Kidney epithelial cell (primary cell): ENCODE results near the gene GFOD1. TPM values are rescaled to one million over a fixed set of nuclear protein-coding genes. Genes with fewer than 3 reads are reported as not detected.

Experiments used
- DNase-seq: peaks from one replicate; pipeline ENCODE4 v3.0.0-alpha.2; 2010; ENCODE audit warnings: low read depth
- H3K27me3 ChIP-seq: 2 replicates; pipeline ENCODE4 v1.6.0; 2011; ENCODE audit warnings: low read length; ENCODE audit not compliant: control insufficient read depth, insufficient read depth
- H3K36me3 ChIP-seq: 2 replicates; pipeline ENCODE4 v1.5.1; 2011; ENCODE audit warnings: low read length; ENCODE audit not compliant: control insufficient read depth, insufficient read depth
- H3K4me3 ChIP-seq: 2 replicates; pipeline ENCODE4 v1.5.1; 2011; ENCODE audit warnings: low read depth, mild to moderate bottlenecking, control low read depth, low read length
- total RNA-seq: library from RNA; depleted of rRNA; stranded (reverse); fragments of >200 nt; gene quantifications from 2 replicates; pipeline ENCODE4 v1.2.3, GENCODE V29; 2015
- TF ChIP-seq, protein P1 (sequence below): IDR thresholded peaks from 2 replicates; pipeline ENCODE4 v1.5.1; 2011; ENCODE audit warnings: mild to moderate bottlenecking, moderate library complexity, low read length, control low read depth, inconsistent platforms; ENCODE audit not compliant: insufficient read depth, poor library complexity, severe bottlenecking

Gene GFOD1
- total RNA-seq, 1 donor from 2014 or later, result 0.75 TPM

DNA sequence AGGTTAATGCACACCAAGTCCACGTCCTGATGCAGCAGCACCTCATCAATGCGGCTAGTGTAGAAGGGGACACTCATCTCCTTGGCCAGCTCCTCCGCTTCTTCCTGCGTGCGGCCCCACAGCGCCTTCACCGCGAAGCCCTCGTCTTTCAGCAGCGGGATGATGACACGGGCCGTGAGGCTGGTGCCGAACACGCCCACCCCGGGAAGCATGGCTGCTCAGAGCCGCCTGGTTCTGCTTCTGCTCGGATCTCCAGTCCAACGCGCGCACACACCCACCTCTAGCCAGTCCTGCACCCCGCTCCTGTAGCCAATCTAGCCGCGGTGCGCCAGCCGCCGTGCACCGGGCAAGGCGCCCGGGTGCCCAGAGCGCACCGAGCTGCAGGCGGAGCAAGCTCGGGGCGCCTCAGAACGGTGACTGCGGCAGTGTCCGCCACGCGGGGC is 700 bp downstream of the GFOD1 start:
- Histone ChIP-seq H3K27me3 (no peaks in the 10 kb centered on the region), H3K36me3 (no peaks in the 10 kb centered on the region), H3K4me3 (peak overlapping the region; percentile 61)
- no peak for DNase-seq
- TF ChIP-seq, protein P1, sequence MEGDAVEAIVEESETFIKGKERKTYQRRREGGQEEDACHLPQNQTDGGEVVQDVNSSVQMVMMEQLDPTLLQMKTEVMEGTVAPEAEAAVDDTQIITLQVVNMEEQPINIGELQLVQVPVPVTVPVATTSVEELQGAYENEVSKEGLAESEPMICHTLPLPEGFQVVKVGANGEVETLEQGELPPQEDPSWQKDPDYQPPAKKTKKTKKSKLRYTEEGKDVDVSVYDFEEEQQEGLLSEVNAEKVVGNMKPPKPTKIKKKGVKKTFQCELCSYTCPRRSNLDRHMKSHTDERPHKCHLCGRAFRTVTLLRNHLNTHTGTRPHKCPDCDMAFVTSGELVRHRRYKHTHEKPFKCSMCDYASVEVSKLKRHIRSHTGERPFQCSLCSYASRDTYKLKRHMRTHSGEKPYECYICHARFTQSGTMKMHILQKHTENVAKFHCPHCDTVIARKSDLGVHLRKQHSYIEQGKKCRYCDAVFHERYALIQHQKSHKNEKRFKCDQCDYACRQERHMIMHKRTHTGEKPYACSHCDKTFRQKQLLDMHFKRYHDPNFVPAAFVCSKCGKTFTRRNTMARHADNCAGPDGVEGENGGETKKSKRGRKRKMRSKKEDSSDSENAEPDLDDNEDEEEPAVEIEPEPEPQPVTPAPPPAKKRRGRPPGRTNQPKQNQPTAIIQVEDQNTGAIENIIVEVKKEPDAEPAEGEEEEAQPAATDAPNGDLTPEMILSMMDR, result no peak

DNA sequence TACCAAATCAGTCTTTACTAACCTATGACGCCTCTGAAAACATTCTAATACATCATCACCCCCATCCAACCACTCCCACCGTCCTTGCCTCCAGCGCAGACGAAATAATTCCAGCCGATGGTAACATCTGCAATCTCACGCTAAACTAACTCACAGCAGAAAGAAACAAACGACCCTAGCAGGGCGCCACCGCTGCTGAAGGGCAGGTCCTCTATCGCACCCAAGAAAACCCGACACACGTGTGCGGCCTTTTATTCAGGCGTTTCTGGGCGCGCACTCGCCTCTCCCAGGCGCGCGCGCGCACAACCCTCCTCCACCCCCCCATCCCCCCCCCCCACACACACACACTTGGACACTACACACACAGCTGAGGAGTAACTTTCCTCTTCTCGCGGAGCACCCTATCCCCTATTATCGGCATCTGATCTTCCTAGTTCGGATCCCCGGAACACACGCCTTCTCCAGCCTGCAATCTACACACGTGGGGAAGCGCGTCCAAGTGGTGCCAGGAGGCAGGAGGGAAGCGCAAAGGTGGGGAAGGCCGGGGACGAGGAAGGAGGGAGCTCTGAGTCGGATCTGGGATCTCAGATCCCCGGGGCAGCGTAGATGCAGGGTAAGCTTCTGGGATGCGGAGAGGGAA is 1.4 kb downstream of the GFOD1 start:
- no peak for DNase-seq
- TF ChIP-seq, protein P1, result no peak
- H3K36me3 ChIP-seq, result no peaks in the 10 kb centered on the region
- H3K27me3 ChIP-seq, result no peaks in the 10 kb centered on the region
- peak overlapping the region; percentile 61 for H3K4me3 ChIP-seq

DNA sequence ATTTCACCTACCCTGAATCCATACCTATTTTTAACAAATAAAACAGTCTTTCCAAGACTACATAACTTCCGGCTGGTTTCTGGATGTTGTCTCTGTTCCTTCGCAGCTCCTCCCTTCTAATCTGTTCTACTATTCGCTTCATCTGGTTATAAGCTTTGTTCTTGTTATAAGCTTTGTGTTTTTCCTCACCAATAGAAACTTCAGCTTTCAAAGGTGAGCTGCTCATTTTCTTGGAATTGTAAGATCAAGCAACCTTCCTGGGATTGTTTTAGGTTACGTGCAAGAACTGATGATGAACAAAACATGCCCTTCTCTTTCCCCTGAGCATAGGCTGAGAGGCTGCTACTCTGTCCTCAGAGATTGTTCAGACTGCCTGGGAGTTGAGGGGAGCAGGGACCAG is 2.1 kb downstream of the GFOD1 start:
- Histone ChIP-seq H3K4me3 (no peak overlapping the region), H3K36me3 (no peaks in the 10 kb centered on the region)
- TF ChIP-seq, protein P1, result no peak

DNA sequence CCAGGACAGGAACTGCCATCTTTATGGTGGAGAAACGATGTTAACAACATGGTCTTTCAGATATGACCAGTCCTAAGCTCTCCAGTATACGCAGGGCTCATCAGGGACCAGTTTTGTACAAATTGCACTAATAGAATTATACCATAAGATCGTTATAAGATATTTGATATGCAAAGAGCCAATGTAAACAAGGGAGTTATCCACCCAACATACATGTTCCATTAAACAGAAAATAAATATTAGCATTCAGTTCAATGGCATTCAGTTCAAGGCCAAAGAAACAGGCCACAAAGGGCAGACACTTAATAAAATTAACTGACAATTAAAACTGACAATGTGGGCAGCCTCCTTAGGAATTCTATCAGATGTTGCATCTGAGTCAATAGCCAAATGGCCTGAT is 2.6 kb downstream of the GFOD1 start:
- DNase-seq, result no peak
- H3K27me3 ChIP-seq, result no peaks in the 10 kb centered on the region
- H3K4me3 ChIP-seq, result no peak overlapping the region
- no peaks in the 10 kb centered on the region for H3K36me3 ChIP-seq
- TF ChIP-seq, protein P1, result no peak

More for the DNA sequence above, 2.1 kb downstream of the GFOD1 start:
- no peaks in the 10 kb centered on the region for H3K27me3 ChIP-seq
- no peak for DNase-seq

DNA sequence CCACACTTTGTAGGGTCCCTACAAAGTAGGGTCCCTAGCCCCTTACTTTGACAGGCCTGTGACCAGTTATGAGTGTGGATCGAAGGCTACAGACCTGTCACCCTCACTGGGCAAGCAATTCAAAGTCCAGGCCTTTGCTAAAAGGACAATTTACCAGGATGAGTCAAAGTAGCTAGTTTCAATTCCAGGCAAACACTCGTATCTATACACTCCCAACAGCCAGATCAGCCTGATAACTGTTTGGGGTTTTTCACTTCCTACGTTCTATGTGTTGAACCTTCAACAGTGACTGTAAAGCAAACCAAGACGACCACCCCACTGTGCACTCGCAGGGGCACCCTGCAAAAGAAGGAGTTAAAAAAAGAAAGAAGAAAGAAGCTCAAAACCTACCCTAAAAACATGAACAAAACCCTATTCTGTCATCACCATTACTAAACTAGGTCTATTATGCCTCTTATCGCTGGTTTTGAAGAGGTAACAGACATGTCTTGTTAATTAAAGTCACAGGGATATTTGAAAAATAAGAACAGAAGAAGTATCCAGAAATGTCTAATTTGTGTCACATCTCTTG is 3.2 kb downstream of the GFOD1 start:
- Histone ChIP-seq H3K4me3 (no peak overlapping the region), H3K36me3 (no peaks in the 10 kb centered on the region), H3K27me3 (no peaks in the 10 kb centered on the region)
- TF ChIP-seq, protein P1, result no peak
- no peak for DNase-seq
